ENCODE data around the gene SMIM30.

SMIM30 gene

GRCh38 chr7:113100121-113100603 lies 18.2 kb downstream of the SMIM30 start:
- DNase-seq (ENCODE audit: low read depth in 2 of 2): no peak

- DNase-seq (ENCODE audit: low read depth in 2 of 2): no peak
Measured at GRCh38 chr7:113099284-113099919, 19.0 kb downstream of the SMIM30 start.

DNA sequence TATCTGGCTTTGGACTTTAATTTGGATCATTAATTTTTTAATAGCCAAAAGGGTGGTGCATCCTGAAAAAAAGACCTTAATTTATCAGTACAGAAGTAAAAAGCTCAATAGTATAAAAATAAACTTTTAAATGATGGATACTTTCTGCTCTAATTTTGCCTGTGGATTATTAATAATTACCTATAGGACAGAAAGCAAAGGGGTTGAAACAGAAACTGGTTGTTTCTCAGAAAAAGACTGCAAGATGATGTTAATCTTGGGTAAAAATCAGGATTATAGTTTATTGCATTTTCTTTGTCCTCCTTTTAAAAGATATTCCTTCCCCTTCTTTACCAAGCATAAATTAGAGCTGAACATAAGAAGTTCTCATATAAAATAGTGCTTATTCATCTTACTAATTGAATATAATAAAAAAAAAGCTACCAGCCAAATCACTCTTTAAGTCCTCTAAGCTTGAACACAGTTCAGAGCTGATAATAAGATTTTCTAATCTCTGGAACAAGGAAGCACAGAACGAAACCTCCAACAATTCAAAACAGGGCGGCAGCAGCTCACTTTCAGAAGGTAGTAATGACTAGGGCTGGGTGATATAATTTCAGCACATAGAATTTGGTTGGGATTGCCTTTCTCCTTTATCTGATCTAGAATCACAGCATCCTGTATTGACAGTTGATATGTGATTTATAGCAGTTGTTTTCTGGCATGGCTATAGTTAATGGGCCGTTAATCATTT lies 23.7 kb downstream of the SMIM30 start:
- DNase-seq (ENCODE audit: low read depth in 2 of 2): no peak

DNA sequence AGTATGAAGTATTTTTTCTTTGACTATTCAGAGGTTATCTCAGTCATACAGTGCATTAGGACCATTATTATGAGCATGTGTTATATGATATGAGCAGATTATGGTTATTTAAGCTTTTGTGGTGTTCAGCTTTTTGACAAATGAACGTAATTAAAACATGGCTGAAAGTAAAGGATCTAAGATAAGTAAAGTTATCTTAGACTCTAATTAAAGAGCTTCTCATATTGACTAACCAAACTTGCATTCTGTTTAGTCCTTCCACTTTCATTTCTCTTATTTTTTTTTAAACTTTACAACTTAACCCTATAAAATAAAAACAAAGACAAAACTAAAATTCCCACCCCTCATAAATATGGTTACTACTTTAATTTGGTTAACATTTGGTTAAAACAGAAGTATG lies 24.8 kb downstream of the SMIM30 start:
- no peak for DNase-seq (ENCODE audit: low read depth in 2 of 2)

DNA sequence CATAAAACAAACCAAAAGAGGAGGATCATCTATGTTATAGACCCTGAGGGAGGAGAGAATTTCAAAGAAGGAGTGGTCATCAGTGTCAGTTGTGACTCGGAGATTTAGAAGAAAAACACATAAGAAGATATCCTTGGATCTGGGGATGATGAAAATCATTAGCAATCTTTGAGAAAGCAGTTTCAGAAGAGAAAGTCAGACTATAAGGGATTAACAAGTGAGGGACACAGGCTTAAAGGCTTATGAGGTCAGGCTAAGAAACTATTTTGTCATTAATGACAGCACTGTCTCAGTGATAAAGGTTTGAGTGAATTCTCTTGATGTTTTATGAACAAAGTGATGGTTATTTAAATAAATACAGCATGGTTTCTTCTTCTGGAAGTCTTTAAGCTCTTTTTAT lies 25.6 kb downstream of the SMIM30 start:
- DNase-seq (ENCODE audit: low read depth in 2 of 2): no peak

DNA sequence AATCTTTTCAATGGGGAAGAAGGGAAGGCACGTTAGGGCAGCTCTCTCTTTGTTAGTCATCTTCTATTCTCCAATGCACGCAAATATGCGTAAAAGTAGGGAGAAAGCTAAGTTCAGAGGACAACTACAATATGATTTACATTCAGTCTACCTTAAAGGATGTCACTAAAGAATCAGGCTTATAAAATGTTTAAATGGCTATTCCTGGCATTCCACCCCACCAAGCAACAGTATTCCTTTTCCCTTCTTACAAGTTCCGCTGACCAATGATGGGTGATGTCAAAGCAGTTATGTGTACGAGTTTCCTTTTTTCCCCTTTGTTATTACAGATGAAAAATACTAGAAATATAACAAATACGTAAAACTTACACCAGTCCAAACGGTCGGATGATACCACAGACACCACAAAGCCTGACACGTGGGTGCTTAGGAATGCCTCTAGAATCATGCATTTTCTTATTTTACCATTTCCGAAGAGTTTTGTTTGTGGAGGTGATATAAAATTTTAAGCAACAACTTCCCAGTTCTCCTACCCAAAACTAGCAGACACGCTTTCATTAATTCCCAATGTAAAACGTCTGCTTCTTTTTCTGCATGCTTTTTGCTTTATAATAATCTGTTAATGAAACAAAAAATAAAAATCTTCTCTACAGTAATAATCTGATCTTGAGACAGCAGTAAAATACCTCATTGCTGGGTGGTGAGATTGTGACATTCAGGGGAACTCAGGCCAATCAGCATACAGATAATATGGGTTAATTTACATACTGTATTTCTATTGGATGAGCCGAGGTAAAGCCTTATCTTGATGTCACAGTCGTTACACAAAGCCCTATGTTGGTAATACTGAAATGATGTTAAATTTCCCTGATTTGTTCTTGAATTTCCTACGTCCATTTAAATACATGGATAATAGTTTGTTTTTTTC lies 31.0 kb downstream of the SMIM30 start:
- no peak for DNase-seq (ENCODE audit: low read depth in 2 of 2)

DNA sequence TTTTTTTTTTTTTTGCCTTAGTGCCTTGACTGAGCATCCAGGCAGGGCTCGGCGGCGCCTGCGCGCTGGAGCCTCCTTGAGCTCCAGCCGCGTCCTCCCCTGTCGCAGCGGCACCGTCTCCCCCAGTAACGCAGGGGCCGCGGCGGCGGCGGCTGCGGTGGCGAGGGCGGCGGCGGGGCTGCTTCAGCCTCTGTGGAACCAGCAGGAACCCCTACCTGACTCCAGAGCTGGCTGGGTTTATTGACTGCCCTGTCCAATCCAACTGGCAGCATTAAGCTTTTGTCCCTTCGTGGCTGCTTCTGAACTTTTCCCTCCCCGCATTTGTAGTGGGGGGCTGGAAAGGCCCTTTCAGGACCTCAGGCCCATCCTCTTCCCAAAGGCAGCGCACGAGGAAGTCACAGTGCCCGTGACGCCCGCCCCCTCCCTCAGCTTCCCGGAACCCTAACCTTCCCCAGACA lies 31.9 kb downstream of the SMIM30 start, which contains the start of gene GPR85:
TSS of gene GPR85 (minus strand) at position 397 of the 458 bp plus-strand sequence. CDS start 2,106 bp downstream, outside the sequence.
- no peak for DNase-seq (ENCODE audit: low read depth in 2 of 2)

DNA sequence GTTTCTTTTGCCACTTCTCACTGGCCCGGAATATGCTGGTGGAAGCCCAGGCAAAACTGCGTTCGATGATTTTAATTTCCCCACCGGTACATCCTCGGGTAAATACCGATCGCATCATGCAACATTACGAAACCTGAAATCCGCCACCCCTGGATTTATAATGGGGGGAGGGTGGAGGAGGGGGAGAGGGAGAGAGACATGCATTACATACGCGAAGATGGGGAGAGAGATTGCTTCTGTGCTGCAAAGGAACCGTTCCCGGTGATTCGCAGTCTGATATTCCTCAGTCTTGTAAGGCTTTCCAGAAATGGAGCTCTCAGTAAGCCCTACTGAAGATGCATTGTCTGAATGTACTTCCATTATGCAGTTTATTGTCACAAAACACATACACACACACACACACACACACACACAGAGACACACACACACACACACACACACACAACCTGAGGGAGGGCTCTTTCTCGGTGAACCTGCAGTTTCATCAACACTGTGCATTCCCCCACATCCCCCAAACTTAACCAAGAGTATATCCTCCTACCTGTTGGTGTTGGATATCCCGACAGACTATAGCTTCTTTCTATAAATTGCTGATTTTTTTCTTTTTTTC lies 32.5 kb downstream of the SMIM30 start:
- no peak for DNase-seq (ENCODE audit: low read depth in 2 of 2)

DNA sequence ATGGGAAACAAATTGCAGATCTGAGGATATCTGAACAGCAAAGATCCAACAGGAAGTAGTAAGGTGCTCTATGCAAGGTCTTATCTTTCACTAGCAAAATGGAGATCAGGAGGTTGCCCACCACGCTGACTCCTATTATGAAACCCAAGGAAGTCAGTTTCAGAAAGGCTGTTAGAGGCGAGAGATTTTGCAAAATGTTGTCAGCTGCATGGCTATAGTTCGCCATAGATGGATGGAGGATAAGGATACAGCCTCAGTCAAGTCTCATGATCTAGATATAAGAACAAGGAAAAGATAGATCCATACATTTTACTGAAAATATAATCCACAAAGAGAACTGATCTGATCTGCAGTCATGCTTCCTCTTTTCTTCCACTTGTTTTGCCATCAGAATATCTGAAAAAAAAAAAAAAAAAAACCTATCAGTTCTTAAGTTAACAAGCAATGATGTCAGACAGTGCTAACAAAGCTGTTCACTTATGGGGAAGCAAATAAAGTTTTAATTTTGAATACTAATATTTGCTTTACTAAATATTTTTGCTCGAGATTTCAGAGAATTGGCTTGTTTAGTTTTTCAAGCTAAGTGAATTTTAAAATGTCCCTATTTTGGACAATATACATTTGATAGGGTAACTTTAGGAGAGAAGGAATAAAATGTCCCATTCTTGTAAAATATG lies 33.7 kb downstream of the SMIM30 start:
- no peak for DNase-seq (ENCODE audit: low read depth in 2 of 2)

DNA sequence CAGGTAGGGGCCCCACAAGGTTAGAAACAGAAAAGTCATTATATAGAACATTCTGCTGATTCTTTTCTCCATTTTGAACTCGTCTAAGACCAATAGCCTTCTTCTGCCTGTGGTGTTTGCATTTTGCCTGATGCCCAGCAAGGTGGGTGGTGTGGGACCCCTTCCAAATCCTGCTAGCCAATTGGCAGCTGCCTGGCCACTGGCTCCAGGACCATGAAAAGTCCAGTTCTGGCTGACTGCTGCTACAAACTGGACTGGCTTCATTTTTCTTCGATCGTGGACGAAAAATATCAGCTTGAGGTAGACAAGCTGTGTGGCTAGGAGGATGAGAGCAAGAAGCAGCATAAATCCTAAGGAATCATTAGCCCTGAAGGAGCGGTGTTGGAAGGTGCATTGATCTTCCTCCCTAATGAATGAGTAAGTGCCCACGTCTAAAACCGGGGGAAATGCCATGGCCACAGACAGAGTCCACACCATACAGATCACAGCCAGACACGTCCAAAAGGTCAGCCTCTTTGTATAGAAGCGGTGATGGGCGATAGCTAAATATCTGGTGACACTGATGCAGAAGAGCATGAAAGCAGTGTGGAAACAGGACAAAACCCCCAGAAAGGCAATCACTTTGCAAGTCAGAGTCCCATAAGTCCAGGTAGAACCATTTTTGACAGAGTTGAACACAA lies 34.4 kb downstream of the SMIM30 start:
- no peak for DNase-seq (ENCODE audit: low read depth in 2 of 2)

- no peak for DNase-seq (ENCODE audit: low read depth in 2 of 2)
Measured at GRCh38 chr7:113083132-113083815, 35.1 kb downstream of the SMIM30 start.

GRCh38 chr7:113078331-113078730 lies 40.0 kb downstream of the SMIM30 start:
- DNase-seq (ENCODE audit: low read depth in 2 of 2): no peak

DNA sequence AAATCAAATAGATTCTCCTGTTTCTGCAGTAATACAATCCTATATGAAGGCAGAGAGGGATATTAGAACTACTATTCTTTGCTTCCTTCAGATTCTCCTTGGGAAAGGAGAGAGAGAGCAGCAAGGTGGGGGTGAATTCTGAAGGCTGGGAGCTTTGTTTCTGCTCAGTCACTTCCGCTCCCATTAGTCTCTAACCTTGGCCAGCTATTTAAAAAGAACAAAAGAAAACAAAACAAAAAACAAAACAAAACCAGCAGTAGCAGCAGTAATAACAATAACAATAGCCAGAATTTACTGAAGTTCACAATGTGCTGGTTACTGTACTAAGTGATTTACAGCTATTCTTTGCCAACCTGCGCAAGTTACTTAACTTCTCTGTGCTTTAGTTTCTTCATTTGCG lies 41.7 kb downstream of the SMIM30 start:
- DNase-seq (ENCODE audit: low read depth in 2 of 2): no peak

GRCh38 chr7:113071465-113071864 lies 46.9 kb downstream of the SMIM30 start:
- no peak for DNase-seq (ENCODE audit: low read depth in 2 of 2)

All from activated CD4-positive, alpha-beta T cell treated with anti-CD3 and anti-CD28 coated beads for 24 hours (primary cell).